Trophoblast cell (in vitro differentiated cells and primary cell): ENCODE measurements around the gene UBLCP1.

Experiments used
- DNase-seq, 2 donors: peaks; one replicate each; pipeline ENCODE4 v3.0.0-alpha.2; 2016
- H2AFZ ChIP-seq: 2 replicates; pipeline ENCODE4 v1.6.1; 2013; ENCODE audit warnings: low read length, moderate library complexity, mild to moderate bottlenecking; ENCODE audit not compliant: insufficient read depth, poor library complexity
- H2AK5ac ChIP-seq: 2 replicates; pipeline ENCODE4 v1.6.1; 2013; ENCODE audit warnings: mild to moderate bottlenecking, low read length
- H2BK120ac ChIP-seq: 2 replicates; pipeline ENCODE4 v1.6.1; 2013; ENCODE audit warnings: low read length, mild to moderate bottlenecking, moderate library complexity; ENCODE audit not compliant: insufficient read depth, poor library complexity
- H2BK12ac ChIP-seq: 2 replicates; pipeline ENCODE4 v1.6.1; 2013; ENCODE audit warnings: mild to moderate bottlenecking, low read length, moderate library complexity
- H2BK5ac ChIP-seq: 2 replicates; pipeline ENCODE4 v1.6.1; 2013; ENCODE audit warnings: low read length, low read depth, moderate library complexity, mild to moderate bottlenecking; ENCODE audit not compliant: poor library complexity
- H3K14ac ChIP-seq: 2 replicates; pipeline ENCODE4 v1.6.1; 2013; ENCODE audit warnings: mild to moderate bottlenecking, low read length
- H3K18ac ChIP-seq: 2 replicates; pipeline ENCODE4 v1.6.1; 2013; ENCODE audit warnings: mild to moderate bottlenecking, low read length
- H3K23ac ChIP-seq: 2 replicates; pipeline ENCODE4 v1.6.1; 2013; ENCODE audit warnings: low read length
- H3K27ac ChIP-seq: 2 replicates; pipeline ENCODE4 v1.5.1; 2013; ENCODE audit warnings: low read depth, mild to moderate bottlenecking, inconsistent platforms, low read length, moderate library complexity
- H3K27me3 ChIP-seq: 2 replicates; pipeline ENCODE4 v1.6.1; 2013; ENCODE audit warnings: inconsistent platforms, mild to moderate bottlenecking, low read length, moderate library complexity; ENCODE audit not compliant: insufficient read depth
- H3K36me3 ChIP-seq, 2 experiments: 1 replicate in 1 of 2; 2 replicates in 1 of 2; pipeline ENCODE4 v1.6.1; 2013; ENCODE audit warnings: low read length in 2 of 2, mild to moderate bottlenecking in 2 of 2, moderate library complexity in 1 of 2; ENCODE audit not compliant: insufficient read depth in 2 of 2, control insufficient read depth in 1 of 2
- H3K4ac ChIP-seq: 2 replicates; pipeline ENCODE4 v1.6.1; 2013; ENCODE audit warnings: low read depth, mild to moderate bottlenecking, low read length, moderate library complexity
- H3K4me1 ChIP-seq, 2 experiments: 1 replicate in 1 of 2; 2 replicates in 1 of 2; pipeline ENCODE4 v1.6.1; 2013; ENCODE audit warnings: low read length in 2 of 2, mild to moderate bottlenecking in 2 of 2, moderate library complexity in 1 of 2; ENCODE audit not compliant: insufficient read depth in 2 of 2, control insufficient read depth in 1 of 2
- H3K4me2 ChIP-seq: 2 replicates; pipeline ENCODE4 v1.6.1; 2013; ENCODE audit warnings: inconsistent platforms, mild to moderate bottlenecking, low read length, moderate library complexity
- H3K4me3 ChIP-seq: 2 replicates; pipeline ENCODE4 v1.5.1; 2013; ENCODE audit warnings: mild to moderate bottlenecking, low read depth, low read length, inconsistent platforms
- H3K79me1 ChIP-seq: one replicate; pipeline ENCODE4 v1.6.1; 2013; ENCODE audit warnings: low read length
- H3K79me2 ChIP-seq: 2 replicates; pipeline ENCODE4 v1.6.1; 2013; ENCODE audit warnings: low read length, mild to moderate bottlenecking; ENCODE audit not compliant: control insufficient read depth, insufficient read depth, poor library complexity
- H3K9ac ChIP-seq: 2 replicates; pipeline ENCODE4 v1.6.1; 2013; ENCODE audit warnings: mild to moderate bottlenecking, low read length
- H3K9me3 ChIP-seq: 2 replicates; pipeline ENCODE4 v1.6.1; 2013; ENCODE audit warnings: low read depth, mild to moderate bottlenecking, control low read depth, inconsistent platforms, low read length; ENCODE audit not compliant: insufficient read depth
- H4K12ac ChIP-seq: 2 replicates; pipeline ENCODE4 v1.6.1; 2013; ENCODE audit warnings: low read depth, mild to moderate bottlenecking, low read length, moderate library complexity
- H4K8ac ChIP-seq: 2 replicates; pipeline ENCODE4 v1.6.1; 2013; ENCODE audit warnings: low read depth, mild to moderate bottlenecking, low read length, moderate library complexity
- H4K91ac ChIP-seq: one replicate; pipeline ENCODE4 v1.6.1; 2013; ENCODE audit warnings: low read depth, mild to moderate bottlenecking, low read length, moderate library complexity
- WGBS: extraction: QIAGEN DNeasy Blood & Tissue Kit; methylation state at CpG from one replicate; pipeline ENCODE4 v1.1.7; 2013; ENCODE audit warnings: missing lambda C conversion rate; ENCODE audit not compliant: insufficient read length, insufficient coverage; ENCODE audit errors: extremely low coverage; 5-methylcytosine and 5-hydroxymethylcytosine counted together

UBLCP1 gene

GRCh38 chr5:159217236-159217635 is 45.9 kb upstream of the UBLCP1 start:
- no CpG with 5 or more reads among the region's 2 CpGs for WGBS
- Histone ChIP-seq H3K79me2 (no peaks in the 10 kb centered on the region), H3K4me2 (no peak overlapping the region), H3K27ac (no peak overlapping the region), H3K9ac (no peak overlapping the region), H3K4ac (no peak overlapping the region), H2AK5ac (no peak overlapping the region), H3K79me1 (no peaks in the 10 kb centered on the region), H2BK5ac (no peak overlapping the region), H2BK120ac (no peak overlapping the region), H2AFZ (no peak overlapping the region), H3K4me1 (no peaks in the 10 kb centered on the region), H3K27me3 (no peaks in the 10 kb centered on the region), H4K8ac (no peak overlapping the region), H3K4me3 (no peak overlapping the region), H3K23ac (no peak overlapping the region), H4K91ac (no peak overlapping the region), H3K14ac (no peak overlapping the region), H4K12ac (no peak overlapping the region), H3K18ac (no peak overlapping the region), H3K36me3 (no peaks in the 10 kb centered on the region), H2BK12ac (no peak overlapping the region), H3K9me3 (no peaks in the 10 kb centered on the region)
- DNase-seq: no peak

GRCh38 chr5:159218595-159219023 is 44.5 kb upstream of the UBLCP1 start:
- H2AFZ ChIP-seq: no peak overlapping the region
- H3K4me3 ChIP-seq: no peak overlapping the region
- no peak overlapping the region for H3K4ac ChIP-seq

DNA sequence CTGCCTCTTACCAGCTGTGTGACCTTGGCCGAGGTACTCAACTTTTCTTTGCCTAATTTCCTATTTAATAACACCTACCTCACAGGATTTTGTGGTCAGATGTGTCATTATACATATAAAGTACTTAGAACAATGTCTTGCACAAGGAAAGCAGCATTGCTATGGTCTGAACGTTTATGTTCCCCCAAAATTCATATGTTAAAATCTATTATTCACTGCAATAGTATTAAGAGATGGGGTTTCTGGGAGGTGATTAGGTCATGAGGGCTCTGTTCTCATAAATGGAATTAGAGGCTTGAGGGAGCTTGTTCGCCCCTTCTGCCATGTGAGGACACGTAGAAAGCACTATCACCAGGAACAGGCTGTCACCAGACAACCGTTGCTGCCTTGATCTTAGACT is 42.9 kb upstream of the UBLCP1 start:
- Histone ChIP-seq H4K12ac (no peak overlapping the region), H3K4me1 (no peaks in the 10 kb centered on the region), H3K4me2 (no peak overlapping the region), H4K91ac (no peak overlapping the region), H3K36me3 (no peaks in the 10 kb centered on the region), H2BK12ac (no peak overlapping the region), H4K8ac (no peak overlapping the region), H3K23ac (no peak overlapping the region), H2AFZ (no peak overlapping the region), H3K27me3 (no peaks in the 10 kb centered on the region), H3K9me3 (no peaks in the 10 kb centered on the region), H2BK120ac (no peak overlapping the region), H3K9ac (no peak overlapping the region), H3K4me3 (no peak overlapping the region), H3K79me1 (no peaks in the 10 kb centered on the region), H2BK5ac (no peak overlapping the region), H2AK5ac (no peak overlapping the region), H3K18ac (no peak overlapping the region), H3K79me2 (no peaks in the 10 kb centered on the region), H3K27ac (no peak overlapping the region), H3K4ac (no peak overlapping the region), H3K14ac (no peak overlapping the region)
- WGBS: no CpG with 5 or more reads among the region's 5 CpGs
- no peak for DNase-seq

More at GRCh38 chr5:159218595-159219023, 44.5 kb upstream of the UBLCP1 start:
- no peak overlapping the region for H2BK5ac ChIP-seq
- no peak overlapping the region for H4K8ac ChIP-seq
- H3K18ac ChIP-seq: no peak overlapping the region
- H3K9ac ChIP-seq: no peak overlapping the region
- H3K79me1 ChIP-seq: no peaks in the 10 kb centered on the region
- H3K27me3 ChIP-seq: no peaks in the 10 kb centered on the region
- no peak overlapping the region for H2AK5ac ChIP-seq
- H3K23ac ChIP-seq: no peak overlapping the region
- no peaks in the 10 kb centered on the region for H3K79me2 ChIP-seq
- no peak overlapping the region for H2BK120ac ChIP-seq
- no peak overlapping the region for H2BK12ac ChIP-seq
- no peak overlapping the region for H3K27ac ChIP-seq
- H3K14ac ChIP-seq: no peak overlapping the region
- no peaks in the 10 kb centered on the region for H3K4me1 ChIP-seq
- H3K36me3 ChIP-seq: no peaks in the 10 kb centered on the region
- no CpG with 5 or more reads among the region's 2 CpGs for WGBS
- H3K9me3 ChIP-seq: no peaks in the 10 kb centered on the region
- H4K91ac ChIP-seq: no peak overlapping the region
- no peak for DNase-seq
- H4K12ac ChIP-seq: no peak overlapping the region
- H3K4me2 ChIP-seq: no peak overlapping the region

DNA sequence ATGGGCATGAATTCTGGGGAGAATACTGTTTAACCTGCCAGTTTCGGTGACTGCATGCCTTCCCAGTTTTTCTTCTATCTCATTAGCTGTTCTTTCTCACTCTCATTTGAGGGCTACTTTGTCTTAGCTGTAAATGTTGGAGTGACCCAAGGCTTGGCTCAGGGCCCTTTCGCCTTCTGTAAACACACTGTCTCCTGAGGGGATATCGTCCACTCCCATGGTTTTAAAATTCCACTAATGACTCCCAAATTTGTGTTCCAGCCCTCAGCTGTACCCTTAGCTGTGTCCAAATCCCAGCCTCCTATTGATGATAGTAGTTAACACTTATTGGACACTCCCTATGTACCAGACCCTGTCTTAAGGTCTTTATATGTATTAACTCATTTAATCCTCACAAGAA is 39.6 kb upstream of the UBLCP1 start:
- Histone ChIP-seq H2BK12ac (no peak overlapping the region), H2AK5ac (no peak overlapping the region), H3K27me3 (no peaks in the 10 kb centered on the region), H3K9ac (no peak overlapping the region), H2AFZ (no peak overlapping the region), H4K91ac (no peak overlapping the region), H2BK5ac (no peak overlapping the region), H3K14ac (no peak overlapping the region), H3K79me2 (no peaks in the 10 kb centered on the region), H3K9me3 (no peaks in the 10 kb centered on the region), H2BK120ac (no peak overlapping the region), H3K4me1 (no peaks in the 10 kb centered on the region), H3K4ac (no peak overlapping the region), H4K8ac (no peak overlapping the region), H3K36me3 (no peaks in the 10 kb centered on the region), H3K27ac (no peak overlapping the region), H3K23ac (no peak overlapping the region), H3K79me1 (no peaks in the 10 kb centered on the region), H3K4me2 (no peak overlapping the region), H3K4me3 (no peak overlapping the region), H4K12ac (no peak overlapping the region), H3K18ac (no peak overlapping the region)
- no CpG with 5 or more reads among the region's 3 CpGs for WGBS
- DNase-seq: no peak
